ENCODE data around the gene ATXN7. TPM values are rescaled to one million over a fixed set of nuclear protein-coding genes. Genes with fewer than 3 reads are reported as not detected.

The ATXN7 gene
- total RNA-seq, 1 donor from 2014 or later, result 46.7 TPM

DNA sequence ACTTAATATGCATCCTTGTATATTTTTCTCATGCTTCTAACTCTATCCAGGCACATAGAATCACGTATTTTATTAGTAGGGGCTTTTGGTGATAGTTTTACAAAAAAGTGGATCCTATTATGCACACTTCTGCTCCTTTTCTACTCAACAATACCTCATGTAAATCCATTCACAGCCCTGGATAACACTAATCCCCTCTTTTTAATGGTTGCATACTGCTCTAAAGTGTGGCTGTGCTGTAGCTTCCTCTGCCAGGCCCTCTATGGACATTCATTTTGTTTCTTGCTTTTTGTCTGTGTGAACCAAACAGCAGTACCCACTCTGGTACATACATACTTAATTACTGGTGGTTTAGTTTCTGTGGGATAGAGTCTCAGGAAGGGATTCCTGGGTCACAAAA, 99.8 kb downstream of the ATXN7 start:
- Mint-ChIP-seq H3K36me3 (ENCODE audit: low read depth) (peaks cover 4% of the 10 kb centered on the region), H3K4me1 (peaks cover 41% of the 10 kb centered on the region), H3K4me3 (no peak overlapping the region), H3K9me3 (no peaks in the 10 kb centered on the region), H3K27ac (no peak overlapping the region), H3K27me3 (no peaks in the 10 kb centered on the region)
- intact Hi-C loops (cut with micrococcal nuclease), result no loop called here
- DNase-seq (no peak), ATAC-seq (ENCODE audit: low read depth) (no peak)
- CTCF ChIA-PET, result interaction anchor here (0.7 to 2.4 kb wide), 4 partner anchors 26 to 60 kb away, joined by 3 to 9 read pairs (median 6); partner anchors contain the start of gene PSMD6
- POLR2A ChIA-PET, result no interaction called here
- TF ChIP-seq, protein P1, sequence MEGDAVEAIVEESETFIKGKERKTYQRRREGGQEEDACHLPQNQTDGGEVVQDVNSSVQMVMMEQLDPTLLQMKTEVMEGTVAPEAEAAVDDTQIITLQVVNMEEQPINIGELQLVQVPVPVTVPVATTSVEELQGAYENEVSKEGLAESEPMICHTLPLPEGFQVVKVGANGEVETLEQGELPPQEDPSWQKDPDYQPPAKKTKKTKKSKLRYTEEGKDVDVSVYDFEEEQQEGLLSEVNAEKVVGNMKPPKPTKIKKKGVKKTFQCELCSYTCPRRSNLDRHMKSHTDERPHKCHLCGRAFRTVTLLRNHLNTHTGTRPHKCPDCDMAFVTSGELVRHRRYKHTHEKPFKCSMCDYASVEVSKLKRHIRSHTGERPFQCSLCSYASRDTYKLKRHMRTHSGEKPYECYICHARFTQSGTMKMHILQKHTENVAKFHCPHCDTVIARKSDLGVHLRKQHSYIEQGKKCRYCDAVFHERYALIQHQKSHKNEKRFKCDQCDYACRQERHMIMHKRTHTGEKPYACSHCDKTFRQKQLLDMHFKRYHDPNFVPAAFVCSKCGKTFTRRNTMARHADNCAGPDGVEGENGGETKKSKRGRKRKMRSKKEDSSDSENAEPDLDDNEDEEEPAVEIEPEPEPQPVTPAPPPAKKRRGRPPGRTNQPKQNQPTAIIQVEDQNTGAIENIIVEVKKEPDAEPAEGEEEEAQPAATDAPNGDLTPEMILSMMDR (IDR thresholded peaks at IDR 0.05), result no peak

DNA sequence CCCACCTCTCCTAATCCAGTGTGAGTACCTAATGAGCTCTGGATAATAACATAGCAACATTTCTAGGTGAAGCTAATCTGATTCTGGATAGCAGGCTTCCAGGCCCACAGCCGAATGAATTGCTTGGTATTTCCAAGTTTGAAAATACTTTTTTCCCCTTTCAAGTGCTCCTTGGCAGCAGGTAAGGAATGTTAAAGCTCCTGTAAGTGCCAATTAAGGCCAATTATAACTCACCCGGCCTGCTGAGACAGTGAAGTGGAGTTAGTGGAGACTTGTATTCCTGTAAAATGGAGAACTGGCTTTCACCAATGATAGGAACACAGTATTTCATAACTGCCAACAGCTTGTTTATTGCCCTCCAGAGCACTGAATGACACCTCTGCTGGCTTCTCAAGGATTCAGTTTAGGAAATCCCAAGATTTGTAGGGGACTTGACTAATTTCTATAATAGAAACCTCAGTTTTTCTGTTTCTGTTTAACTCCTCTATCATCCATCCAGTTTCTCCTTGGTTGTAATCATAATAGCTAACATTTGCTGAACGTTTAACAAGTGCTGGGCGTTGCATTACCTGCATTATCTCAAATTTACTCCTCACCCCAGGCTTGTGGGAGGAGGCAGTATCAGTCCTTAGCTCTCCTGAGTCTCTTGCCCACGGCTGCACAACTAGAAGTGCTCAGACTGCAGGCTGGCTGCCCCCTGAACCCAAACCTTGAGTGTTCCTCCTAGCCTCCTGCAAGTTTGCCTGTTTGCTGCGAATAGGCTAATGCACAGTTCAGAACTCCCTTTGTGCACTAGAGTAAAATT, 101.2 kb downstream of the ATXN7 start:
- ChIA-PET CTCF (interaction anchor here (1.5 kb wide), 1 partner anchor 28 kb away, joined by 7 read pairs; no protein-coding TSS in a partner anchor), POLR2A (interaction anchor here (1.0 to 1.4 kb wide), 2 partner anchors 53 to 101 kb away, joined by 3 to 4 read pairs; partner anchors contain the start of genes ATXN7, SCAANT1 and THOC7)
- Mint-ChIP-seq H3K9me3 (no peaks in the 10 kb centered on the region), H3K4me3 (no peak overlapping the region), H3K27ac (no peak overlapping the region), H3K27me3 (no peaks in the 10 kb centered on the region), H3K36me3 (ENCODE audit: low read depth) (peaks cover 5% of the 10 kb centered on the region), H3K4me1 (peaks cover 45% of the 10 kb centered on the region)
- intact Hi-C loops (cut with micrococcal nuclease), result no loop called here
- no peak for ATAC-seq (ENCODE audit: low read depth)
- TF ChIP-seq, protein P1 (IDR thresholded peaks at IDR 0.05), result no peak
- no peak for DNase-seq

DNA sequence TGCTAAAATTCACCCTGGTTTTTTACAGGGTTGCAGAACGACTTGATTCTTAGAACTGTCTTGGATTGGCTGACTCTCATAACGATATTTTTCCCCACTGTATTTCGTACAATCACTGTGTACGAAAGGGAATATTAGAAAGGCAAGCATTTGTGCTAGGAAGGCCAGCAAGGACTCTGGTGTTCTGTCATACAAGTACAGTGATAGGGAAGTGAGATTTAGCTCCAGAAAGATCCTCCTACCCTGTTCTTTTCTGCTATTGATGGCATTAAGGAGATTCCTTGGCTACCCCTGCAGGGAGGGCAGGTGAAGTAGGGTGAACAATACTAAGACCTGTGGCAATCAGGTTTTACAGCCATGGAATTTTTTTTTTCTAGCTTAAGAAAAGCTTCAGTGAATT, 102.3 kb downstream of the ATXN7 start:
- no peak for DNase-seq
- ChIA-PET POLR2A (interaction anchor here (0.6 to 1.4 kb wide), 3 partner anchors 38 to 102 kb away, joined by 3 to 4 read pairs (median 3); partner anchors contain the start of genes ATXN7, SCAANT1 and THOC7), CTCF (no interaction called here)
- ATAC-seq (ENCODE audit: low read depth), result no peak
- TF ChIP-seq, protein P1 (IDR thresholded peaks at IDR 0.05), result no peak
- H3K4me3 Mint-ChIP-seq, result no peak overlapping the region
- peaks cover 5% of the 10 kb centered on the region for H3K36me3 Mint-ChIP-seq (ENCODE audit: low read depth)
- H3K9me3 Mint-ChIP-seq, result no peaks in the 10 kb centered on the region
- no peaks in the 10 kb centered on the region for H3K27me3 Mint-ChIP-seq
- intact Hi-C loops (cut with micrococcal nuclease), result no loop called here
- peaks cover 46% of the 10 kb centered on the region for H3K4me1 Mint-ChIP-seq
- no peak overlapping the region for H3K27ac Mint-ChIP-seq

DNA sequence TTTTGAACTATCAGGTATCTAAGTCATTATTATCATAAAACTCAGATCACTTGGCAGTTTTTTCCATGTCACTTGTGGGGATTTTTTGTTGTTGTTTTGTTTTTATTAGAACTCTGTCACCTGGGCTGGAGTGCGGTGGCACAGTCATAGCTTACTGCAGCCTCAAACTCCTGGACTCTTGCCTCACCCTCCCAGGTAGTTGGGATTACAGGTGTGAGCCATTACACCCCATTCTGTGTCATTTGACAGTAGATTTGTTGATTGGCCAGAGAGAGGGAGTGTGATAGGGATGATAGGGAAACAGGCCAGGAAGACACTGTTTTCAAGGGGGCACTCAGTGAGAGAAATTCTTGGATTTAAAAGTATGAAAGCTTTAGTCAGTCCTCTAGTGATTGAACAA, 103.2 kb downstream of the ATXN7 start:
- POLR2A ChIA-PET, result interaction anchor here (0.6 kb wide), 1 partner anchor 39 kb away, joined by 3 read pairs; no protein-coding TSS in a partner anchor
- H3K9me3 Mint-ChIP-seq, result no peaks in the 10 kb centered on the region
- H3K36me3 Mint-ChIP-seq (ENCODE audit: low read depth), result peaks cover 5% of the 10 kb centered on the region

More for the DNA sequence above, 103.2 kb downstream of the ATXN7 start:
- TF ChIP-seq, protein P1 (IDR thresholded peaks at IDR 0.05), result no peak
- Mint-ChIP-seq H3K27me3 (no peaks in the 10 kb centered on the region), H3K27ac (no peak overlapping the region), H3K4me3 (no peak overlapping the region), H3K4me1 (peaks cover 48% of the 10 kb centered on the region)
- DNase-seq, result no peak
- CTCF ChIA-PET, result interaction anchor here (0.8 kb wide), 1 partner anchor 39 kb away, joined by 3 read pairs; no protein-coding TSS in a partner anchor
- no peak for ATAC-seq (ENCODE audit: low read depth)
- intact Hi-C loops (cut with micrococcal nuclease), result no loop called here
